ENCODE measurements around the gene GFRAL.
"Not testable (repeated sequence)": the region's sequence is repeated elsewhere in the genome, so short reads cannot be mapped to it uniquely, and the experiment has no call there.

Gene GFRAL, protein sequence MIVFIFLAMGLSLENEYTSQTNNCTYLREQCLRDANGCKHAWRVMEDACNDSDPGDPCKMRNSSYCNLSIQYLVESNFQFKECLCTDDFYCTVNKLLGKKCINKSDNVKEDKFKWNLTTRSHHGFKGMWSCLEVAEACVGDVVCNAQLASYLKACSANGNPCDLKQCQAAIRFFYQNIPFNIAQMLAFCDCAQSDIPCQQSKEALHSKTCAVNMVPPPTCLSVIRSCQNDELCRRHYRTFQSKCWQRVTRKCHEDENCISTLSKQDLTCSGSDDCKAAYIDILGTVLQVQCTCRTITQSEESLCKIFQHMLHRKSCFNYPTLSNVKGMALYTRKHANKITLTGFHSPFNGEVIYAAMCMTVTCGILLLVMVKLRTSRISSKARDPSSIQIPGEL

DNA sequence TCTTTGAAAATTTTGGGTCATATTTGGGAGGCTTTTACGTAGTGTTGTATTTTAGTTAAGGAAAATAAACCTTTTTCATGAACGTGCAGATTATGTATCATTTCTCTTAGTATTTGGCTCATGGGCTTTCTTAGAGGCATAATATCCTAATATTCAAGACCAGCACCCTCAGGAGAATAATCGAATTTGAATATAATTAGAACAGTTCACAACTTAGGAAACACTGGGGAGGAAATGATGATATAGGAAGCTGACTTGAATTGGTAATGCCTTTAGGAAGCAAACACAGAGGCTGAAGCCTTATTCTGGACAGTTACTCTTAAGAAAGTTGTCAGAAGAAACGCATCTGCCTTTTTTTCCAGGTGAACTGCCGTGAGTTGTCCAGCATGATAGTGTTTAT, at the start of gene GFRAL:
Gene GFRAL (plus strand): TSS at position 301 of the 400 bp plus-strand sequence. CDS start 86 bp downstream, at position 387.
- DNase-seq, result no peak
- in situ Hi-C loops (cut with MboI; ENCODE audit: low pct_unique_long_range_greater_than_20kb, low sequenced_read_pairs), result no loop called here

DNA sequence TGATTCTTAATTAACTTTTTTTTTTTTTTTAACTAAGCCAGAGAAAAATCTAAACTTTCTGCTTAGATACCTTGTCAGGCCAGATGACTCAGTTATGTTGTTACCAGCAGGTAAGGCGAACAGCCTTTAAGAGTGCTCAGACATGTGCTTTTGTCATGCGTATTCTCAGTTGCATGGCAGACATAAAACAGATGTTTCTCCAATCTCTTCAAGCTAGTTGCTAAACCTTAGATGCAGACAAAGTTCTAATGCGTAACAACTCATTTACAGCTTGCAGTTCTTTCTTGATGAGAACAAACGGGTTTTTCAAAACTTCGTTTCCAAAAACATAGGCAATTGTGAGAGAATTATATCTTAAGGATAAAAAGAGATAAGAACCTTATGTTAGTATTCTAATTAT, 49.6 kb upstream of the GFRAL start:
- DNase-seq, result no peak
- in situ Hi-C loops (cut with MboI; ENCODE audit: low pct_unique_long_range_greater_than_20kb, low sequenced_read_pairs), result no loop called here

DNA sequence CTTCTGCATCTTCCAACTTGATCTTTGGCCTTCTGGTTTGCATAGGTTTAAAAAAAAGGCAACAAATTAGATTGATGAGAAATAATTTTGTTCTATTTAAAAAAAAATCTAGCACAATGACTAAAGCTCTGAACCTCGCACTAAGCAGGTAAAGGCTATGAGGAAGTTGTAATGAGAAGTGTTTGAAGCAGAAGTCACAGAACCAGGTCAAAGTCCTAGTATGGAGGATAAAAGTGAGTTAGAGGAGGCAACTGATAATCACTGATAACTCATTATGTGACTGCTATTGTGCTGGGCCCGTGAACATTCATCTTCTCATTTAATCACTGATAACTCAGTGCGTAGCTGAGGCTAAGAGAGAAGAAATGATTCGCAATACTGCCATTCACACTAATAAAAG, 46.1 kb upstream of the GFRAL start:
- in situ Hi-C loops (cut with MboI; ENCODE audit: low pct_unique_long_range_greater_than_20kb, low sequenced_read_pairs), result no loop called here
- no peak for DNase-seq

DNA sequence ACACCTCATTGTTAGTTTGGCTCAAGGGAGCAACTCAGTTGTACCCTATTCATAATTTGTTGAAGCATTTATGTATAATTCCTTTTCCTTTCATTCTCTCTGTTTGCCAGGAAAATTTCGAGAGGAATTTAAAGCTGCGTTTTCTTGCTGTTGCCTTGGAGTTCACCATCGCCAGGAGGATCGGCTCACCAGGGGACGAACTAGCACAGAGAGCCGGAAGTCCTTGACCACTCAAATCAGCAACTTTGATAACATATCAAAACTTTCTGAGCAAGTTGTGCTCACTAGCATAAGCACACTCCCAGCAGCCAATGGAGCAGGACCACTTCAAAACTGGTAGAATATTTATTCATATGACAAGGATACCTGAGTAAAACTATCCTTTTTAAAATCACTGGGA, 45.2 kb upstream of the GFRAL start:
- in situ Hi-C loops (cut with MboI; ENCODE audit: low pct_unique_long_range_greater_than_20kb, low sequenced_read_pairs), result no loop called here
- no peak for DNase-seq

DNA sequence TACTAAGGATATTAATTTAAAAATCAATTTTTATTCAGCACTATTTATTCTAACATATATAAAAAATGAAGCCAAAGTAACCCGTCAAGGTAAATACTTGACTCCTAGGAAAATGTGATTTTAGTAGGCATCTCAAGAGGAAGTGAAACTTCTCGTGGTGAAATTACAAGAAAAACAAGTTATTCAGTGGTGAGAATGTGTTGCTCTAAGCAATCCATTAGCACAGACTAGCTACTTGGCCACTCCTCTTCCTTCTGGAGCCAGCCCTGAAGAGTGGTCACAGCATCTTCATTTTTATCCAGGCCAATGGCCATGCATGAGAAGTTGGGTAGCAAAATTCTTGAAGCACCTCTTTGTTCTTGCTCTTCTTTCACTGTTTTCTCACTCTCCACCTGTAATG, 40.4 kb upstream of the GFRAL start:
- in situ Hi-C loops (cut with MboI; ENCODE audit: low pct_unique_long_range_greater_than_20kb, low sequenced_read_pairs), result no loop called here
- no peak for DNase-seq

DNA sequence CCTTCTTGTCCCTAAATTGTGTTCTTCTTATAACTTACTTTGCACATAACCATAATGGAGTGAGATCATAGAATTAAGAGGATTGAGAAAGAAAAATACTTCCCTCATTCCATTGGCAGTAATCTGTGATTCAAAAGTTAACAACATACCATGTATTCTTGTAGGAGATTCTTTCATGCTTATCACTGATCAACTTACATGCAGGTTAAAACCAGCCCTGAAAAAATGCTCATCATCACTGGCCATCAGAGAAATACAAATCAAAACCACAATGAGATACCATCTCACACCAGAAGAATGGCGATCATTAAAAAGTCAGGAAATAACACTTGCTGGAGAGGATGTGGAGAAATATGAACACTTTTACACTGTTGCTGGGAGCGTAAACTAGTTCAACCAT, 36.5 kb upstream of the GFRAL start:
- in situ Hi-C loops (cut with MboI; ENCODE audit: low pct_unique_long_range_greater_than_20kb, low sequenced_read_pairs), result no loop called here
- DNase-seq, result no peak

DNA sequence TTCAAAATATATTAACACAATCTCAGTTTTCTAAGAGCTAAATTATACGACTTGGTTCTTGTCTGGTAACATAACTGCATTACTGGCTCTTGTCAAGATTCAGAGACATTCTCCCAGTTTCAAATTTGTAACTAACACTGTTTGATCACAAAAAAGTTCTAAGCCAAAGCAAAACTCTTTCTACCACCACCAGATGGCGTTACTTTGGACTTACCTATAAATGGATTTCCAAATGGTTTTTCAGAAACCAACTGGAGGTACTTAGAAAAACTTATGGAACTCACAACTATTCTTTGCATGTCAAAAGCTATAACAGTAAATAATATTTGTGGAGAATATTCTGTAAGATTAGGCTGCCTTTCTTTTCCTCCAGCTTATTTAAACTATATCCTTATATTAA, 34.2 kb upstream of the GFRAL start:
- peak; percentile 9 for DNase-seq
- in situ Hi-C loops (cut with MboI; ENCODE audit: low pct_unique_long_range_greater_than_20kb, low sequenced_read_pairs), result no loop called here

DNA sequence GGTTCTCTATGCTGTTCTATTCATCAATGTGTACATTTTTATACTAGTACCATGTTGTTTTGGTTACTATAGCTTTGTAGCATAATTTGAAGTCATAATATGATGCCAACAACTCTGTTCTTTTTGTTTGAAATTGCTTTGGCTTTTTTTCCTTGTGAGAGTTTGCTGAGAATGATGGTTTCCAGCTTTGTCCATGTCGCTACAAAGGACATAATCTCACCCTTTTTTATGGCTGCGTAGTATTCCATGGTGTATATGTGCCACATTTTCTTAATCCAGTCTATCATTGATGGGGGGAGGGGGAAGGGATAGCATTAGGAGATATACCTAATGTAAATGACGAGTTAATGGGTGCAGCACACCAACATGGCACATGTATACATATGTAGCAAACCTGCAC, 30.1 kb upstream of the GFRAL start:
- DNase-seq; in situ Hi-C loops (cut with MboI; ENCODE audit: low pct_unique_long_range_greater_than_20kb, low sequenced_read_pairs): not testable (repeated sequence)

DNA sequence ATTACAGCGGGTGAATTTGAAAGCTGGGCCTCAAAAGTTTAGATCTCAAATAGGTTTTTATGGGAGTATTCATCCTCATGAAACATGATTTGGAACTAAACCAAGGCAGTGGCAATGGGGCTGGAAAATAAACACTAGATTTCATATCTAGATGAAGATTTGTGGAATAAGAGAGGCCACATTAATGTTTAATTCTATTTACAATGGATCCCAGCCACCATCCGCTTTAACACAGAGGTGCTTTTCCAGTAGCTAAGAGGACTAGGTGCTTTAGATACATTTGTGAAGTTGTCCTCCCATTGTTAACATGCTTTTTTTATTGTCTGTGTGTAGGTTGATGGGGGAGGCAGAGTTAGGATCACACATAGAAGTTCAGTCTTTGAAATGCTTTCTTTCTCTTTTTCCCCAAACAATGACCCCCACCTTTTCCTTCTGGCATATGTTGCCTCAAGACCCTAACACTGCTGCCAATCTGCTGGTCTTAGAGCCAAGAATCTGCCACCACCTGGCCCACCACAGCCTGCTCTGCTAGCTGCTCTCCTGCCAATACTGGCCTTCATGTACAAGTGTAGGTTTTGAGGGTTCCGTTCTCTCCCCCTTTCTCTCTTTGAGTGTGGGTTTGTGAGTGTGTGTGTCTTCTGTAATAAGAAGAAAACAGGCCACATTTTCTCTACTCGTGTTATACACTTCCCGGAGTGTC, 27.8 kb upstream of the GFRAL start:
- DNase-seq, result no peak

DNA sequence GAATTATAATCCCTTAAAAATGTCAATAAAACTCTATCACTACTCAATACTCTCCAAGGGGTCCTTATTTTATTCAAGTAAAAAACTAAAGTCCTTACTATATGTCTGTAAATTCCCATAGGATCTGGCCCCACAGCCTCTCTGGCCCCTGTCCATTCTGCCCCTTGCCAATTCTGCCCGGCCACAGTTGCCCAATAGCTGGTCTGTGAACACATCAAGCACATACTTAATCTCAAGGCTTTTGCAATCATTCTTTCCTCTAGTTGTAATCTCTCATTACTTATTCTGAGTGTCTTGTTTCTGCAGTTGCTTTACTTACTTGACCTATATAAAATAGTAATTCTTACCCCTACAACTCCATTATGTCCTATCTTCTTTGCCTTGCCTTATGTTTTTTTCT, 22.5 kb upstream of the GFRAL start:
- in situ Hi-C loops (cut with MboI; ENCODE audit: low pct_unique_long_range_greater_than_20kb, low sequenced_read_pairs), result no loop called here
- no peak for DNase-seq

More for the DNA sequence above, 27.8 kb upstream of the GFRAL start:
- in situ Hi-C loops (cut with MboI; ENCODE audit: low pct_unique_long_range_greater_than_20kb, low sequenced_read_pairs), result no loop called here

DNA sequence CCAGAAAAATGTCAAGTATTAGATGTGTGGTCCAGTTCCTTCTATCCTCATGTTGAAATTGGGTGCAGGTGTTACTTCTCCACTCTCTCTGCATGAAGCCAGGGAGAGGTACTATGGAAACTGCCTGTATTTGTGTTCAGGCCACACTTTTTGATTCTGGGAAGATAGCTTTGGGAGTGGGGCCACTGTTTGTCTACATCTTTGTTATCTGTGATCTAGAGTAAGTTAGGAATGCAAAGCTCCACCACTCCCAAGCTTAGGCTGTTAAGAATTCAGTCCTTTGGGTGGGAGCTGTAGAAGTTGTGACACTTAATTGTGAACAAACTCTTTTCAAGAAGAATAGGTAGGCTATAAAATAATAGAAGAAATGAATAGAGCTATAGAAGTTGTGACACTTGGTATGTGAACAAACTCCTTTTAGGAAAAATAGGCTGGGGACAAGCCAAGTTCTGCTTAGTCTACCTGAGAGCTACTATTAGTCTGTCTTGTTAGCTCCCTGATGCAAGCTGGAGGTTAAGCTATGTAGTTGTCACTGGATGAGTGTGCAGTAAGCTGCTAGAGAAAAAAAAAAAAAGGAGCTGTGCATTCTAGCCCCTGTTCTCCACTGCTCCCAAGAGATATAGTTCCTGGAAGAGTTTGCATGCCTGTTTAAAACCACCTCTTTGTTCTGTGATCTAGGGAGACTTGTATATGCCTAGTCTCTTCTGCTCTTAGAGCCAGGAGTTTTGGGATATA, 7.1 kb upstream of the GFRAL start:
- DNase-seq, result no peak
- in situ Hi-C loops (cut with MboI; ENCODE audit: low pct_unique_long_range_greater_than_20kb, low sequenced_read_pairs), result no loop called here

DNA sequence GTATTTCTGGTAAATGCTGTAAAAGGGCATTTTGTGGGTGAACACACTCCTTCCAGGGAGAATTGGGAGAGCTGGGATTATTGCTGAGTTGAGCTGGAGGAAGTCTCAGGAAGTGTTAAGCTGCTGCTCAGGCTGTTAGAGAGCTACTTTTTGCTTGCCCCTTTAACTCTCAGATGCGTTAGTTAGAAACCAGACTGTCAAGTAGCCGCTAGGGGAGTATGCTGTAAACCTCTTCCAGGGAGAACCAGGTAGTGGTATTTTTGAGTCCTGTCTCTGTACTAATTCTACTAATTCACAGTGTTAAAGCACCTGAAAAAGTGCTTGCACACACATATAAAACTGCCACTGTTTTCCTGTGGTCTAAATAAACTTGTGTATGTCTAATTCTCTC, 6.6 kb upstream of the GFRAL start:
- in situ Hi-C loops (cut with MboI; ENCODE audit: low pct_unique_long_range_greater_than_20kb, low sequenced_read_pairs), result no loop called here
- no peak for DNase-seq

DNA sequence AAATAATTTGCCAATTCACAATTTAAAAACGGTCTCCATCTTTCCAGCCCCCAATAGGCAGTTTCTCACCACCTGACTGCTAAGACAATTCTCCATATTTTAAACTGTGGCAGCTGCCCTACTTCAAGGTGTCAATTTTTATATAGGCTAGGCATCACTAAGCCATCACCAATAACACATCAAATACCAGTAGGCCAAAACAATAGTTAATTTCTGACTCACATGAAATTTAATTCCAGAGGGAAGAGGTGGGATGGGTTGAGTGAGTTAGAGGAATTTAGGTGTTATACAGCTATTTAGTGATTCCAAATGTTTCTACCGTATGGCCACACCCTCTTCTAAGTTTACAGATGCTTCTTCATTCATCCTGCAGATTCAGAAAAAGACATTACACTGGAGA, 49.9 kb downstream of the GFRAL start:
- DNase-seq, result no peak
- in situ Hi-C loops (cut with MboI; ENCODE audit: low pct_unique_long_range_greater_than_20kb, low sequenced_read_pairs), result no loop called here

DNA sequence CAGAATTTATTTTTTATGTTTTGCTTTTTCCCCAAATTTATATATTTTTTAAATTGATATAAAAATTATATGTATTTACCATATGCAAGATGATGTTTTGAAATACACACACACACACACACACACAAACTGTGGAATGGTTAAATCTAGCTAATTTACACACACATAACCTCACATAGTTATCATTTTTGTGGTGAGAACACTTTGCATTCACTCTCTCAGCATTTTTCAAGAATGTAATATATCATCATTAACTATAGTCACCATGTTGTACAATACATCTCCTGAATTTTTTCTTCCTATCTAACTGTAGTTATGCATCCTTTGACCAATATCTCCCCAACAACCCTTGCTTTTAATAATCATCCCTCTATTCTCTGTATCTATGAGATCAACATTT, 52.2 kb downstream of the GFRAL start:
- no peak for DNase-seq
- in situ Hi-C loops (cut with MboI; ENCODE audit: low pct_unique_long_range_greater_than_20kb, low sequenced_read_pairs), result no loop called here

DNA sequence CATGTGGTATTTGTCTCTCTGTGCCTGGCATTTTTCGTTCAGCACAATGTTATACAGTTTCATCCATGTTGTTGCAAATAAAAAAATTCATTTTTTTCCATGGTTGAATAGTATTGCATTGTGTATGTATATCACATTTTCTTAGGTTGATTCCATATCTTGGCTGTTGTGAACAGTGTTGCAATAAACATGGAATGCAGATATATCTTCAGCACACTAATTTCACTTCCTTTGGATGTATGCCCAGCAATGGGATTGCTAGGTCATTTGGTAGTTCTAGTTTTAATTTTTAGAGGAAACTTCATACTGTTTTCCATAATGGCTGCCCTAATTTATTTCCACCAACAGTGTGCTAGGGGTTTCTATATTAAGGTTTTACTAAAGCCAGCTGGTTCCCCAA, 52.6 kb downstream of the GFRAL start:
- no peak for DNase-seq
- in situ Hi-C loops (cut with MboI; ENCODE audit: low pct_unique_long_range_greater_than_20kb, low sequenced_read_pairs), result no loop called here

DNA sequence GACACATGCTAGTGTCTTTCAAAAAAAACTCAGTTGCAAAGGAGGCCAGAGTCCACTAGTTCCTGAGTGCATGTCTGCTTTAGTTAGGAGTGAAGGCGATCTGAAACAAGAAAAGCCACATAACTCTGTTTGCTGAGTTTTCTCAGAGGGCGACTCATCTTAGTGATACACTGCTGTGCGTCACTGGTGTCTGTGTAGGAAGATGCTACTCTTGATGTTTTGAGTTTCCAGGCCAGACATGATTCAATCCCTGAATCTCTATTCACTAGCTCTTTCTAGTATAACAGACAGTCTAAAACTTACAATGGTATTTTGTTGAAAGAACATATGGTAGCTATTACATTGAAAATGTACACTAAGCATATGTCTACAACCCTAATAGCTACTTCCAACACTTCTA, 60.9 kb downstream of the GFRAL start:
- in situ Hi-C loops (cut with MboI; ENCODE audit: low pct_unique_long_range_greater_than_20kb, low sequenced_read_pairs), result no loop called here
- no peak for DNase-seq

DNA sequence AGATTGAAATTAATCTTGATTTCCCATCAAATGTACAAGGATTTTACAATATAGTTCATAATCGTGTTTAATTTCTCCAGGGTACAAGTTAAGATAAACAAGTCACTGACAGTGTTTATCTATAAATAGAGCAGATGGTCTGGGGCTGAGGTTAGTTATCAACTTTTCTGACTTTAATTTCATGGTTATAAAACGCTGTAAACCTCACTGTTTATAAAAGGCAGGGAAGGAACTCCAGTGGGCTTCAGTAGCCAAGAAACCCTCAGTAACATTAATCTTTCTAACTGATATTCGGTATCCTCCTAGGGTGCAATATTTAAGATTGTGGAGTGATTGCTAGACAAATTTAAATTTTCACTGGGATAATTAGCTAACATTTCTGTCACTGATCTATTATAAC, 68.6 kb downstream of the GFRAL start:
- no peak for DNase-seq
- in situ Hi-C loops (cut with MboI; ENCODE audit: low pct_unique_long_range_greater_than_20kb, low sequenced_read_pairs), result no loop called here

DNA sequence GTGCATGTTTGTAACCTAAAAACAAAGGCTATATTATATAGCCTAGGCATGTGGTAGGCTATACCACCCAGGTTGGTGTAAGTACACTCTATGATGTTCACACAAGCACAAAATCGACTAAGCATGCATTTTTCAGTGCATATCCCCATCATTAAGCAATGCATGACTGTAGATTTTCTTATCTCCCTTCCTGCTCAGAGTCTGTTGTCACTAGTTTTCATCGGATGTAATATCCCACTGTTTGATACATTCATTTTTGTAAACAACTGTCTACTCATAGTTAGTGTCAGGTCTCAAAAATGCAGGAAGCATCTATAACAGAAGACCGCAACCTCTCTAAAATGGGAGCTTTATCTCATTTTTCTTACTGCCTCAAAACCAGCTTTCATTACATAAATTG, 70.7 kb downstream of the GFRAL start:
- in situ Hi-C loops (cut with MboI; ENCODE audit: low pct_unique_long_range_greater_than_20kb, low sequenced_read_pairs), result no loop called here
- DNase-seq, result no peak

DNA sequence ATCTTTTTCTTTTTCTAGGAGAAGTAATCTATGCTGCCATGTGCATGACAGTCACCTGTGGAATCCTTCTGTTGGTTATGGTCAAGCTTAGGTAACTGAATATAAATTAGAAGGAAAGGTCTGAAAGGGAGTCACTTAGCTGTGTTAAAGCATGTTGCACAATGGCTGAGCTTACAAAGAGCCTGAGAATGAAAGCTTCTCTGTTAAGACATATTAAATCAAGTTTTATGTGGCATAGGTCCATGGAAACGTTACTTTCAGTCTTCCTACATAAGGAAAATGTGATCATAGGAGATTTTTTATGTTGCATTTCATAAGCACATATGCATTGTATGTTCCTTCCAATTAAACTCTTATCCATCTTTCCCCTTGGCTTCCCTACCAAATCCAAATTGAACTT, 72.1 kb downstream of the GFRAL start:
- no peak for DNase-seq
- in situ Hi-C loops (cut with MboI; ENCODE audit: low pct_unique_long_range_greater_than_20kb, low sequenced_read_pairs), result no loop called here

Data from KBM-7 (cell line).